ENCODE measurements around the gene FARP2.
"Not testable (repeated sequence)": the region's sequence is repeated elsewhere in the genome, so short reads cannot be mapped to it uniquely, and the experiment has no call there.

Gene FARP2

DNA sequence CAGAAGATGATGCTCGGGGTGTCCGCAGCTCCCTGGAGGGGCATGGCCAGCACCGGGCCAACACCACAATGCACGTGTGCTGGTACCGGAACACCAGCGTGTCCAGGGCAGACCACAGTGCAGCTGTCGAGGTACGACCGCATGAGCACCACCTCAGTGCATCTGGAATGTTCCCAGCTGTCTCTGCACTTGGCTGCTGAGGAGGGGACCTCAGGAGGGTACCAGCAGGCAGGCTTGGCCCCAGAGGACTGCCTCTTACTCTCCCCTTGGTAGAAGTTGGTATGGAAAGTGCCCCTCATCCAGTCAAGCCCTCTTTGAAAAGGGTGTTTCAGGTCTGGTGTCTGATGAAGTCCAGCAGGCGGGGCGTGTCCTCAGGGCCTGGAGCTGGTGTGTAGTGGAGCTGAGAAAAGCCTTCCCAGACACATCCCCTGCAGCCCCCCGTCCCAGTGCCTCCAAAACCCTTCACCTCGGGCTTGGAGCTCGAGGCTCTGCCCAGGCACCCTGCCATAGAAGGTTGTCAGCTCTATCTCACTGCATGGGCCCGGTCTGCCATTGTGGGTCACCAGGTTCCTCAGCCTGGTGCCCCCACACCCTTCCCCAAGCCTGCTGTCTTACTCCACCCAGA lies 135.6 kb downstream of the FARP2 start:
- DNase-seq, result no peak

DNA sequence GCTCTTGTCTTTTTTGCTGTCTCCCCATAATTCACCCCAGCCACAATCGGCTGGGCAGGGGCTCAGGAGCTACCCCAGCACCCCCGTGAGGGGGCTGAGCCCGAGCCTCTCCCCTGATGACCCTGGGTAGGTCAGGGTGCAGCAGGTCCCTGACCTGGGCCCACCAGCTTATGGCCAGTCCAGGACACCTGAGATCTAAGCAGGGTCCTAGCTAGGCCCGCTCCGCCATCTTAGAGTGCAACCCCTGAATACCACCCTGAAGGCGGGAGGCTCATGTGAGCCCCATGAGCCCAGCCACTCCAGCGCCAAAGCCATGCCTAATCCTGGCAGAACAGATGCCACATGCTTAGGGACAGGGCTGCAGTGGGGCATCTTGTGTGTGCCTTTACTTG lies 136.1 kb downstream of the FARP2 start:
- DNase-seq, result no peak

DNA sequence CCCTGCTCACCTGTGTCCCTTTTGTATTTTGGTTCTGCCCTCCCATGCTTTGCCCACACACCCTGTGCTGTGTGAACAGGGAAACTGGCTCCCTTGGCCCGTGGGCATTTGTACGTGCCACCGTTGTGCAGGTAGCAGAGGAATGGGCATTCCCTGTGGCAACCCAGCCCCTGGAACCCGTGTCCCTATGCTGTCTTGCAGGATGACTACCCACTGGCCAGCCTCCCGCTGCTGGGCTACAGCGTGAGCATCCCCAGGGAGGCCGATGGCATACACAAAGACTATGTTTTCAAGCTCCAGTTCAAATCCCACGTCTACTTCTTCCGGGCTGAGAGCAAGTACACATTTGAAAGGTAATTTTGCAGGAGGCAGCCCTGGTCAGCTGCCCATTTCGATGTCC lies 137.0 kb downstream of the FARP2 start:
- no peak for DNase-seq

DNA sequence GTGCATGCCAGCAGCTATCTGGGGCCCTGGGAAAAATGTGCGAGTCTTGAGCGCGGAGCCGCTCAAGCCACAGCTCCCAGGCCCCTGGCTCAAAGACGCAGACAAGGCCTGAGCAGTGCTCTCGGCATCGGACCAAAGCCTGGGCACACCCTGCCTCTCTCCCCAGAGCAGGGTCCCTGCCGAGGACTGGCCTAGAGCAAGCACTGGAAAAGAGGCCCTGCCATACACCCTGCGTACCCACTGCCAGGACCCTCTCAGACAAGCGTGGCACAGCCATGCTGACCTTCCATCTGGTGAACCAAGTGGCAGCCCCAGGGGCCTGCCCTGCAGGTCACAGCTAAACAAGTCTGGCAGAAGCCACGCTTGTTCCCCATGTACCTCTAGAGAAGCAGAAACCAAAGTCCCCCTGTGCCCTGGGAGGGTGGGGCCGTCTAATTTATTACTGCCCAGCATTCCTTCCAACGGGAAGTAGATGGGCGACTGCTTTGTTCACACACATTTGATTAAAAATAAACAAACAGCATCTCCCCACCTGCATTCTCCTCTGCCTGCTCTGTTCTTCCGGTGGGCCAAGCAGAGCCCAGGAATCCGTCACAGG lies 138.3 kb downstream of the FARP2 start:
- no peak for DNase-seq

DNA sequence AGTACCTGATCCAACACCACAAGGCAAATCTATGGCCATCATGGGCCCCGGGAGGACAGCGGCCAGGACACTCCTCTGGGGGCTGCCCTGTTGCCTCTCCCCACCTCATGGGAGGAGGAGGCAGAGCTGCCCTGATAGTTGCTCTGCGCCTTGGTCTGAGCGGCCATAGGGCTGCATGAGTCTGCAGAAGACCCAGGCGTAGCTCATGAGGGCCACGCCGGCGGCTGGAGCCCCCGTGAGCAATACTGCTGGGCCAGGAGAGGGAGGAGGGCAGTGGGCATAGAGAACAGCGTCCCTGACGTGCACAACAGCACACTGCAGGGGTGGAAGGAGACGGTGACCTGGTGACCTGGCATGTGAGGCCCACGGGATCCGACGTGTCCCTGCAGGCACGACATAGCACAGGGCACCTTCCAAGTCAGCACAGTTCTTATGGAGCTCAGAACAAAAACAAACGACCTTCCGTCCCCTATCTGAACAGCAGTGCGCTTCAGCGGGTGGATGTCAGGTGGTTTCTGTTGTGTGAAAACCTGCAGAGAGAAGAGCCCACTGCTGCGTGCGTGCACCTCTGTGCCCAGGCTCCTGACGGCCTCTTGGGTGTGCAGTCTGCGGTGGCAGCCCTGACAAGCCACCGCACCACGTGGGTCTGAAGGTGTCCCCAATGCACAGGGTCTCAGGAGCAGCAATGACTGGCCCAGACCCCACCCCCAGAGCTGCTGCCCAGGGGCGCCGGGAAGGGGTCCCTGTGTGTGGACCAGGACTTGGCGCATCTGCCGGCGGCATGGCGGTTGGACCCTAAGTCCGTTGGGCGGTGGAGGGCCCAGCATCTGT lies 139.3 kb downstream of the FARP2 start:
- DNase-seq, result no peak

DNA sequence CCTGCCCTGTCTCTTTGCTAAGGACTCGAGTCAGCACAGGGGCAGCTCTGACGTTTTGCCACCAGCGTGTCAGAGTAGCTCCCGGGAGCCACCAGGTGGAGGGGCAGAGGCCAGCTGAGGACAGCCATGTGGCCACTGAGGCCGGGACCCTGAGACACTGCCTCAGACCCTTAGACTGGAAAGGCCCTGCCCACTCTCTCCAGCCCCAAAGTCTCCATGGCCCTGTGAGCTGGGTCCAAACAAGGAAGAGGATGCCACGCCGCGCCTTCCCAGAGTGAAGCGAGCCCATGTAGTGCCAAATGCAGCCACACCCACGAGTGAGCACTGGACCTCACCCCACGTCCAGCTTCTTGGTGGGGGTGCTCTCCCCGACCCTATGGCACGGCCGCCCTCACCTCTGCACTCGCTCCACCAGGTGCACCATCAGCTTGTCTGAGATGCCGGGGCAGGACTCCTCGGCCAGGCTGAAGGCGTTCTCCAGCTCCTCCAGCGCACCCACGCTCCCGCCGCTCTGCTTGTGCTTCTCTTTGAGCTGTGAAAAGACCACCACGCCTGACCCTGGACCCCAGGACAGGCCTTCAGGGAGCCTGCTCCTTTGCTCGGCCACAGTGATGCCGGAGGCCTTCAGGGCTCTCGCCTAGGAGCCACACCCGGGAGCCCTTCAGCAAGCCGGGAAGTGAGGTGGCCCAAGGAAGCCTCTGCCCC lies 140.1 kb downstream of the FARP2 start:
- DNase-seq, result no peak

DNA sequence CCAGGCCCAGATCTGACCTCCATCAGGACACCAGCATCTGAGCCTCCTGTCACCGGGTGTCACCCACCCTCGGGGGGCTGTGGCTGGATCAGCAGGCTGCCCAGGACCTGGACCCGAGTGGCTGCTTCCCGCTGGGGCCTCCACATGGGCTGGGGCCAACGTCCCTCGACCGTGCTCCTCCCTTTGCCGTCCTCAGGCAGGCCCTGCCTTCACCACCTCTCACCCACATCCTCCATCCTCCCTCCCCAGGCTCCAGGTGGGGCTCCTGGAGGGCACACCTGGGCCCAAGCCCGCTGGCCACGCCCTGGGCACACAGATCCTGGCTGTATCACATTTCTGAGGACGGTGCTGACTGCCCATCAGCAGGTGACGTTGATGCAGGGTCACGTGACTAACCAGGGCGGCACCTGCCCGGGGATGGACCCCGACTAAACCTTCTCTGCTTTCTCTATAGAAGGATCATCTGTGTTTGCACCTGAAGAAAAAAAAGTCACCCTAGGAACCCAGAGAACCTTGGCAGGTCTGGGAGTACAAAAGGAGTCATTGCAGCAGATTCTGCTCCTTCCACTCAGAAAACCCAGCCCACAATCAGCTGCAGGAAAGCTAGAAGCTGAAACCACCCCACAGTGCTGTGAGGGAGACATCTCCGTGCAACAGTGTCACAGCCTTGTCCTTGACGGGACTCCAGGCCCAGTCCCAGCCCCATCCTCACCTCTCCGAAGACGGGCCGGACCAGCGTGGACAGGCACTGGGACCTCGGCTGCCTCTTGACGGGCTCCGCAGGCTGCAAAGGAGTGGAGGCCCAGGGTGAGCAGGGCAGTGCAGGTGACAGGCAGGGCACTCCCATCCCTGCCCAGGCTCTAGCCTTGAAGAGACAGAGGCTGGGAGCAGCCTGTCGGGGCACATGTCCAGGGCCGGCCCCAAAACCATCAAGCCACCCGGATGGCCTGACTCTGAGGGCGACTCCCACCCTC lies 141.1 kb downstream of the FARP2 start:
- DNase-seq, result no peak

DNA sequence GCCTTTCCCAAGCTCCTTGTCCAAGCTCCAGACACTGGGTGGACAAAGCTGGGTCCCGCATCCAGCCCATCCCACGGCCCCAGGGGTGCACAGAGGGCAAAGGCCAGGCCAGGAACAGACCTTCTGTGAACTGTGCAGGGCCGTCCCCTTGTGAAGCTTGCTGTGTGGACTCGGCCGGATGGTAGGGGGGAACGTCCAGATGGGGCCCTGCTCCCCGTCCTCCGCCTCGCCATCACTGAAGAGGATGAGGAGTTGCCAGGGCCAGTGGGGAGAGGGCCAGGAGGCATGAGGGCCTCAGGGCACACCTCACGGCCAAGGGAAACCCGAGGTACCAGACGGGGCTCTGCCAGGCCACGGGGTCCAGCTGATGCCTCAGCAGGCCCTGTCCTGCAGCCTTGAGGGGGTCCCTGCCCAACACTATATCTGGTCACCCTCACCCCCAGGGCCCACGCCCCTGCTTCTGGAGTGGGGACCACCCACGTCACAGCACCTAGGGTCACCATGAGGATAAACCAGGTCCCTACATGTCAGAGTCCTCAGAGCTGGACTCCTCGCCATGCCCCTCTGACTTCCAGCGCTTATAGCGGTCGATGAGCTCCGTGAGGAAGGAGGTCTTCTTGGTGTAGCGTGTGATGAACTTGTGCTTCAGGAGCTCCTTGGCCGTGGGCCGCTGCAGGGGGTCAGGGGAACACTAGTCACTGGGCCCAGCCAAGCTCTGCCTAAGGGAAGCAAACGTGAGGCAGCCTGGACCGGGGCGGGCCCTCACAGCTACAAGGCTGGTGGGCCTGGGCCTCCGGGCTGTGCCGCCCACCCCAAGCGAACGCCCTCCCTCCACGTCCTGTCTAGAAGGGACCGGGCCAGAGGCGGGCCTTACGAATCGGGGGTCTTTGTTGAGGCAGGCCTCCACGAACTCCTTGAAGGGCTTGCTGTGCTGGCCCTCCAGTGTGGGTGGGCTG lies 142.3 kb downstream of the FARP2 start:
- DNase-seq, result no peak

DNA sequence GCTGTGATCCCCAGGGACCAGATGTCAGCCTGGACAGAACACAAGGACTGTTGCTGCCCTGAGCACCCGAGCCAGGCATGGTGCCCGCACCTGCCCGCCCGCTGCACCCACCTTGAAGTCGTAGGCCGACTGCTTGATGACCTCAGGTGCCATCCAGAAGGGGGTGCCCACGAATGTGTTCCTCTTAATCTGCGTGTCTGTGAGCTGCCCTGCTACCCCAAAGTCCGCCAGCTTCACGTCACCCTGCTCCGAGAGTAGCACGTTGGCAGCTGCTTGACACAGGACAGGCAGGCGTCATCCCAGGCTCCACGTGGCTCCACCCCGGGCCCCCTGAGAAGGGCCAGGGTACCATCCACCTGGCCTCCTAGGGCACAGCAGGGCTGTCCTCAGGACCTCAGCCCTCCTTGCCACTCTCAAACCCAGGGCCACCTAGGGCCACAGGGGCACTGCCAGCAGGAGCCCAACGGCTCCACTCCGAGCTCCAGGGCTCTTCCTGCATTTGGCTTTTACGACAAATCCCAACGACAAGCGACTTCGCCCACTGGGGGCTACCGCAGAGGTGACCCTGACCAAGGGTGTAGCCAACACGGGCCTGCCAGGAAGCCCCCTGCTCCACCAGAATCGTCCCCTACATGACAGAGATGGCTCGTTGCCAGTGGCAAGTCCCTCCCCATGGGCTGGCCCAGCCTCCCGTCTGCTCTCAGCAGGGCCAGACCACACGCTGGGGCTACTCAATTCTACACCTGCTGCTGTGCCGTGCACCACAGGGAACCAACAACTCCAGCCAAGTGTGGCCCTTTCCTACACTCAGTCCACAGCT lies 143.3 kb downstream of the FARP2 start:
- no peak for DNase-seq

DNA sequence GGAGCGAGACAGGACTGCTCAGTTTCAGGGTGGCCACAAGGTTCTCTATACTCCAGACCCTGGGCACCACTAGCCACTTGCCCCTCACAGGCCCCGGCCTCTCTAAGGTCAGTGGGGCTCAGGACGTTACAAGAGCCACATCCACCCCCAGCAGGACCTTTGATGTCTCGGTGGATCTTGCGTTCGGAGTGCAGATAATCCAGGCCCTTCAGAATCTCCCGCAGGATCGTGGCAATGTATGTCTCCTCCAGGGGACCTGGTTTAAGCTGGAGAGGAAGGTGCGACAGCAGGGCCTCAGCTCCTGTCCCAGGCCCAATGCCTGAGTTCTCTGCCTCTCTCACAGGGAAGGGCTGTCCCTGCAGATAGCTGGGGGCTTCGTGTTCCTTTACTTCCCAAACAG lies 143.9 kb downstream of the FARP2 start:
- no peak for DNase-seq

DNA sequence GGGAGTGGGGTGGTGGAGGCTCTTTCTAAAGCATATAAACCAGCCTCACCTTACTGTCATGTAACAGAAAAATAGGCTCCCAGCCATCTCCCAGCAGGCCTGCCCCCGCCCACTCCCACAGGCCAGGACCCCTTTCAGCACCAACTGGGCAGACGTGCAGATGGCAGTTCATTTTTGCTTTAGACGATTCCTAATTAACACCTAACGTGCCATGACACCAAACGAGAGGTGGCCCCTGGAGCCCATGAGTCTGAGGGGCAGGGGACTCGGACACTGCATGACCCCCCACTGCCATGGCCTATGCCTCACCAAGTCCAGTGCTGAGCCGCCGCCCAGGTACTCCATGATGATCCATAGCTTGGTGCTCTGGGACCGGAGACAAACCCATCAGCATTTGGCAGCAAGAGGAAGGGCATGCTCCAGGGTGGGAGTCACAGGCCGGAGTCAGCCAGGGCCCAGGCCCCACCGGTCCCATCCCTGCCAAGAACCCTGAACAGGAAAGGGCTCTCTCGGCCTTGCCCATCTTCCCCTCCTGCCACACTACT lies 144.4 kb downstream of the FARP2 start:
- no peak for DNase-seq

DNA sequence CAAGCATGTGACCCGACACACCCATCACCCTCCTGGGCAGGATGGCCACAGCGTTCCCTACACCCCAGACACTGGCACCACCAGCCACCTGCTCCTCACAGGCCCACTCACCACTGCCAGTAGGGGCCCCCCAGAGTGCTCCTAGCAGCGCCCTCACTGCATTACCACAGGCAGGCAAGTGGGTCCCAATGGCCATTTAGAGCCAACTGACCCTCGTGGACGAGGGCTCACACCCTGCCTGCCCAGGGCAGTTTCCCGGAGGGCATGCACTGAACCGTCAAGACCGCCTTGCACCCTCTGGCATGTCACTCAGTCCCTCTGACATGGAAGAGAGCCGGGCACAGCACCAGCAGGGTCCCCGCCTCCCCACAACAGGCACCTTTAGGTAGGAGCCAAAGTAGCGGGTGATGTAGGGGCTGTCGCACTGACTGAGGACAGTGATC lies 145.0 kb downstream of the FARP2 start:
- DNase-seq, result no peak

DNA sequence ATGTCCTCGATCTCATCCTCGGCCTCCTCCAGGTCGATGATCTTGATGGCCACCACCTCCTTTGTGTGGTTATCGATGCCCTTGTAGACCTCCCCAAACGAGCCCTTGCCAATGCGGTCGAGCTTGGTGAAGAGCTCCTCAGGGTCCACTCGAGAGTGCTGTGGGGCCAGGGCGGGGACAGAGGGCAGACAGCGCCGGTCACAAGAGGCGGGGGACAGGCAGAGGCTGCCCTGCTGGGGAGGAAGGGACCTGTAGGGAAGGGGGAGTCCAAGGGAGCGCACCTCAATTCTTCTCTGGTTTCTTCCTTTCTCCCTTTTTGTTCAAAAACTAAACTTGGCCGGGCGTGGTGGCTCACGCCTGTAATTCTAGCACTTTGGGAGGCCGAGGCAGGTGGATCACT lies 145.5 kb downstream of the FARP2 start:
- DNase-seq, result no peak

DNA sequence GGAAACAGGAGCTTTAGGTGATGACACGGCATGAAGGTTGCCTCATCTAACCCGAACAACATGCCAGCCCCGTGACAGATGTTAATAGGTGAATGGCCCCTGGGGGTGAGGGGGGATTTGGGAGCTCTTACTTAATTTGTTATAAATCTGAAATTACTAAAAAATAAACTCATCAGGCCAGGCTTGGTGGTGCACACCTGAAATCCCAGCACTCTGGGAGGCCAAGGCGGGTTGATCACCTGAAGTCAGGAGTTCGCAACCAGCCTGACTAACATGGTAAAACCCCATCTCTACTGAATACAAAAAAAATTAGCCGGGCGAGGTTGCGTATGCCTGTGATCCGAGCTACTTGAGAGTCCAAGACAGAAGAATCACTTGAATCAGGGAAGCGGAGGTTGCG lies 146.2 kb downstream of the FARP2 start:
- no peak for DNase-seq

DNA sequence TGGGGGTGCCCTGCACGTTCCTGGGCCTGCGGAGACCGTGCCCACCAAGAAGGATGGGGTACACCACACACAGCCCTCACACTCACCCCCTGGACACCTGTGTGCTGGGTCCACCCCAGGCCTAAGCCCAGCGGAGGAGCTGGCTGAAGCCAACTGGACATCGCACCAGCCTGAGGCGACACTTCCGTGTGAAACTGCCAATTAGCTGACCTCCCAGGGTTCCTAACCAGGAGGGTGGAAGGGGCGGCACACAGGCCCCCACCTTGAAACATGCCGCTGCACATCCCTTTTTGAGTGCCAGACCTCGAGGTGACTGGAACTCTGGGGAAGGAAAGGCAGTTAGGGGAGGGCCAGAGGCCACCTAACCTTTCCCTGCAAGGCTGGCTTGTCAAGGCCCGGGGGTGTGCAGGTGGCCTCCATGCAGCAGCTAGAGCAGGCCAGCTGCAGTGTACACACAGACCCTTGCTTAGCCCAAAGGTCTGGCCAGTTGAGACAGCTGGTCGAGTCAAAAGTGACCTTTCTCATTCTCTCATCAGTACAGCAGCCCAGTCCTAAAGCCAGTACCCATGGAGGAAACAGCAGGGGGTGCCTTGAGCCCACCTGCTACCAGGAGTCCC lies 147.8 kb downstream of the FARP2 start:
- DNase-seq, result no peak

DNA sequence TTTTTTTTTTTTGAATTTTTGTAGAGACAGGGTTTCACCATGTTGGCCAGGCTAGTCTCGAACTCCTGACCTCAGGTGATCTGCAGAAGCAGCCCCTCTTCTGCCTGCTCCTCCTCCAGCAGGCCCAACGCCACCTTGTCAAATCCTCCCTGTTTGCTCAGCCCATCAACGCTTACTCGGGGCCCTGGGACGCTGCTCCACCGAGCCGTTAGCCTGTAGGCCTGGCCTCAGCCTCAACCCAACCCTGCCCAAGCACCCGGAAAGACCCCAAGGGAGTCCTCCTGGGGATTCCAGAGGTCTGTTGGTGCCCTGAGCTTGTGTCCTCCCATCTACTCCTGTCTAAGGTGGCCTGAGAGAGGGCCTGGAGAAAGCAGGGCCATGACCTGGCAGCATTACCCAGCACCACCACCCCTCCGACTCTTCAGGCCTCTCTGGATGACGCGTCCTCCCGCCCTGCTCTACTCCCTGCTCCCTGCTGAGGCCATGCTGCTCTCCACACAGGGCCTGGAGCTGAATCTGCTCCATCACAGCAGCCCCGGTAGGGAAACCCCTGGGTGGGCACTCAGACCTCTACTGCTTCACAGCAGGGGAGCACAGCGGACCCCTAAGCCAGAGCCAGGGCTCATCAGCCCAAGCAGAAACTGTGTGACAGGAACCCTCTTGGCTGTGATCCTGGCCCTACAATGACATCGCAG lies 149.1 kb downstream of the FARP2 start:
- no peak for DNase-seq

DNA sequence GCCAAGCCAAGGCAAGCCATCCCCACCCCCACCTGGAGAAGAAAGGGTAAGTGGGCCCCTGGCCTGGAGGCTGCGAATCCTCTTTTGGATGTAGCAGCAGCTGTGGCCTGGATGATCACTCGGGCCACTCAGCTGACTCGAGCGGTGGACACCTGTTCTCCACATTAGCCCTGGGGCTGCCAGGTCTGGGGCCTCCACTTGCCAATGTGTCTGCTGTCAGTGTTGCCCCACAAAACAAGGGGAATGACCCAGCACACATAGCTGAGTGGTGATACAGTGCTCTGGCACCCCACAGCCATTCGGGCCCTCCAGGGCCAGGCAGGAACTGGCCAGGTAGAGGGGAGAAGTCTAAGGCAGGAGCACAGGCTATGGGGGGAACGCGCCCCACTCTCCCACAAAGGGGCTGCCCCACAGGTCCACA lies 149.7 kb downstream of the FARP2 start:
- no peak for DNase-seq

DNA sequence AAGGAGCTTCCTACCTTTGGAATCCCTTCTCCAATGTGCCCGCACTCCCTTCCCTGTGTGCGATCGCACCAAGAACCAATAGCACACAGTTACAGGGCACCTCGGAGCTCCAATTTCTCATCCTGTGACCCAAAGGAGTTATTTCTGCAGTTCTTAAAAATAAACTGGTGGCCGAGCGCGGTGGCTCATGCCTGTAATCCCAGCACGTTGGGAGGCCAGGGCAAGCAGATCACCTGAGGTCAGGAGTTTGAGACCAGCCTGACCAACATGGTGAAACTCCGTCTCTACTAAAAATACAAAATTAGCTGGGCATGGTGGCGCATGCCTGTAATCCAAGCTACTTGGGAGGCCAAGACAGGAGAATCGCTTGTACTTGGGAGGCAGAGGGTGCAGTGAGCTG lies 150.2 kb downstream of the FARP2 start:
- not testable (repeated sequence) for DNase-seq

Measured in retina (tissue), 1 donor.